OCI-LY7 (cell line): Measurements from ENCODE around the gene TMEM72. TPM values are rescaled to one million over a fixed set of nuclear protein-coding genes. Genes with fewer than 3 reads are reported as not detected.

Experiments used
- BruUV-seq: library from RNA; stranded (reverse); fragments of 400-500 nt; replicated peaks from 2 replicates; lab custom pipeline; 2021; lab: Mats Ljungman, UMichigan
- CTCF ChIA-PET: fragments of 300-600 bp; sonication (Branson Sonifier 250); formaldehyde crosslinking; loops from one replicate; lab custom pipeline; 2022; ENCODE audit warnings: antibody characterized with exemption; ENCODE audit not compliant: unreplicated experiment; lab: Charles Lee
- POLR2A ChIA-PET: fragments of 300-600 bp; sonication (Branson Sonifier 250); formaldehyde crosslinking; loops from one replicate; lab custom pipeline; 2022; ENCODE audit warnings: antibody characterized with exemption; lab: Charles Lee
- DNase-seq: peaks from one replicate; pipeline ENCODE4 v3.0.0-alpha.2; 2015; ENCODE audit warnings: low spot score
- H2AFZ ChIP-seq: fragments of 200-600 bp; sonication (generic), shearing (Covaris generic); 2 replicates; pipeline ENCODE4 v1.6.1; 2014; ENCODE audit warnings: mild to moderate bottlenecking, antibody characterized with exemption, low read length, moderate library complexity
- H3K27ac ChIP-seq: fragments of 200-600 bp; sonication (generic); 2 replicates; pipeline ENCODE4 v1.5.1; 2014; ENCODE audit warnings: mixed run types, low read depth, mild to moderate bottlenecking, moderate library complexity, low read length, inconsistent platforms; ENCODE audit not compliant: poor library complexity, severe bottlenecking
- H3K36me3 ChIP-seq: fragments of 200-600 bp; sonication (generic); 2 replicates; pipeline ENCODE4 v1.6.1; 2014; ENCODE audit warnings: mild to moderate bottlenecking, antibody characterized with exemption, low read length, moderate library complexity, mixed read lengths; ENCODE audit not compliant: insufficient read depth
- H3K4me1 ChIP-seq: fragments of 200-600 bp; sonication (generic); 2 replicates; pipeline ENCODE4 v1.5.1; 2014; ENCODE audit warnings: mild to moderate bottlenecking, low read length; ENCODE audit not compliant: insufficient read depth, poor library complexity, severe bottlenecking
- H3K4me2 ChIP-seq: fragments of 200-600 bp; sonication (generic); 2 replicates; pipeline ENCODE4 v1.6.1; 2014; ENCODE audit warnings: mild to moderate bottlenecking, low read length
- H3K4me3 ChIP-seq: fragments of 200-600 bp; sonication (generic); 2 replicates; pipeline ENCODE4 v1.5.1; 2014; ENCODE audit warnings: mild to moderate bottlenecking, low read depth, low read length; ENCODE audit not compliant: poor library complexity, severe bottlenecking
- H3K79me2 ChIP-seq: fragments of 200-600 bp; sonication (generic); 2 replicates; pipeline ENCODE4 v1.6.1; 2016; ENCODE audit warnings: low read depth, mild to moderate bottlenecking, low read length, moderate library complexity, mixed read lengths; ENCODE audit not compliant: insufficient read depth
- H3K9me2 ChIP-seq: fragments of 200-600 bp; sonication (generic); 2 replicates; pipeline ENCODE4 v1.6.1; 2016; ENCODE audit warnings: mild to moderate bottlenecking, low read length, mixed read lengths; ENCODE audit not compliant: insufficient read depth
- H3K9me3 ChIP-seq: fragments of 200-600 bp; sonication (generic); 2 replicates; pipeline ENCODE4 v1.6.1; 2014; ENCODE audit warnings: mild to moderate bottlenecking, mixed run types, low read length, mixed read lengths
- H4K20me1 ChIP-seq: fragments of 200-600 bp; sonication (generic); 2 replicates; pipeline ENCODE4 v1.6.1; 2014; ENCODE audit warnings: mild to moderate bottlenecking, antibody characterized with exemption, low read length, moderate library complexity, mixed read lengths; ENCODE audit not compliant: insufficient read depth
- EZH2phosphoT487 ChIP-seq: fragments of 200-600 bp; sonication (generic); IDR thresholded peaks from 2 replicates; pipeline ENCODE4 v1.6.1; 2018; ENCODE audit warnings: low read depth, borderline replicate concordance, mild to moderate bottlenecking, mixed run types, antibody characterized with exemption, low read length, moderate library complexity, mixed read lengths
- intact Hi-C: fragments of 100-400 bp; cut with micrococcal nuclease; formaldehyde crosslinking; loops from one replicate; pipeline ENCODE4 v1.10.0; 2022; ENCODE audit not compliant: unreplicated experiment
- total RNA-seq, 2 experiments: library from RNA; depleted of rRNA in 1 of 2; stranded (reverse); fragments of >200 nt in 1 of 2; shearing (Covaris generic) in 1 of 2; gene quantifications; 2 replicates each; pipeline ENCODE4 v1.2.3, GENCODE V29; 2014 to 2022
- TF ChIP-seq, protein P1 (sequence below): fragments of 200-600 bp; sonication (generic); conservative IDR thresholded peaks from 2 replicates; pipeline ENCODE4 v1.5.1; 2014; ENCODE audit warnings: mild to moderate bottlenecking, antibody characterized with exemption, low read length, moderate library complexity, mixed read lengths

The TMEM72 gene
- total RNA-seq, 2 experiments from 2014 or later, result not detected

DNA sequence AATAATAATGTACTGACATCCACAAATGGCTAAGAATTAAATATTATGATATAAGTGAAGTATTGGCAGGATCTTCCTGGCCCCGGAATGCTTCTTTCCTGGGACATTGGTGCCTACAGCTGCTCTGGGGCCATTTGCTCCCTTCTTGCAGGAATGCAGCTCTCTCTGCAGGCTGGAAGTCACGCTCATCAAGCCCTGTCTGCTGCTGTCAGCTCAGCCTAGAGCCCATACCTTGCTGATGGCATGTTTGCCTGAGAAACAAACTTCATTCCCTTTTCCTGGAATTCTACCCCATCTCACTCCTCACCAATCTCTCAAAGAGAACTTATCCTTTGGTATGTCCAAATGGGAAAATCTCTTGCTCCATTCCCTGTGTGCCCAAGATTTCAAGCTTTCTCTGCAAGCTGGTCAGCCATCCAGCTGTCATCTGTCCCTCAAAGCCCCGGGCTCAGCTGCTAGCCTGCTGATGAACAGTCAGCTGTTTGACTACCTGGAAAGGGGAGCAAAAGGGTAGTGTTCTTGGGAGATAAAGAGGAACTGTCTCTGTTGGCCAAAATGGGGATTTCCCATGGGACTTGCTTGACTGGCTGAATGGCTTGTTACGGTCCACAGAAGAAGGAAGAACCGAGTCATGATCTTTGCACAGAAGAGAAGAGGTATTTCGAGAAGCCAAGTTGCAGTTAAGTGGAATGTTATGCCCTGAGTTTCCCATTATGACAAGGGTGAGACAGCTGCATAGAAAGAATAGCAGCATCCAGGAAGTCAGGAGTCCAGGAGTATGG lies 36.4 kb downstream of the TMEM72 start:
- H2AFZ ChIP-seq, result no peak overlapping the region
- H3K79me2 ChIP-seq, result no peaks in the 10 kb centered on the region
- no peak overlapping the region for H3K4me3 ChIP-seq
- POLR2A ChIA-PET, result no interaction called here
- no TSS peak for BruUV-seq
- H3K9me3 ChIP-seq, result peaks cover 7% of the 10 kb centered on the region; the same call in 1 of the 2 replicates
- H3K4me1 ChIP-seq, result peaks cover 16% of the 10 kb centered on the region
- CTCF ChIA-PET, result interaction anchor here (0.6 kb wide), 2 partner anchors 67 to 196 kb away, joined by 3 read pairs; no protein-coding TSS in a partner anchor
- no peak for TF ChIP-seq EZH2phosphoT487
- TF ChIP-seq, protein P1, sequence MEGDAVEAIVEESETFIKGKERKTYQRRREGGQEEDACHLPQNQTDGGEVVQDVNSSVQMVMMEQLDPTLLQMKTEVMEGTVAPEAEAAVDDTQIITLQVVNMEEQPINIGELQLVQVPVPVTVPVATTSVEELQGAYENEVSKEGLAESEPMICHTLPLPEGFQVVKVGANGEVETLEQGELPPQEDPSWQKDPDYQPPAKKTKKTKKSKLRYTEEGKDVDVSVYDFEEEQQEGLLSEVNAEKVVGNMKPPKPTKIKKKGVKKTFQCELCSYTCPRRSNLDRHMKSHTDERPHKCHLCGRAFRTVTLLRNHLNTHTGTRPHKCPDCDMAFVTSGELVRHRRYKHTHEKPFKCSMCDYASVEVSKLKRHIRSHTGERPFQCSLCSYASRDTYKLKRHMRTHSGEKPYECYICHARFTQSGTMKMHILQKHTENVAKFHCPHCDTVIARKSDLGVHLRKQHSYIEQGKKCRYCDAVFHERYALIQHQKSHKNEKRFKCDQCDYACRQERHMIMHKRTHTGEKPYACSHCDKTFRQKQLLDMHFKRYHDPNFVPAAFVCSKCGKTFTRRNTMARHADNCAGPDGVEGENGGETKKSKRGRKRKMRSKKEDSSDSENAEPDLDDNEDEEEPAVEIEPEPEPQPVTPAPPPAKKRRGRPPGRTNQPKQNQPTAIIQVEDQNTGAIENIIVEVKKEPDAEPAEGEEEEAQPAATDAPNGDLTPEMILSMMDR, result no peak
- intact Hi-C loops, result no loop called here
- H4K20me1 ChIP-seq, result no peaks in the 10 kb centered on the region
- no peak overlapping the region for H3K27ac ChIP-seq
- DNase-seq, result no peak
- H3K4me2 ChIP-seq, result peak overlapping the region; percentile 40
- no peaks in the 10 kb centered on the region for H3K36me3 ChIP-seq
- no peaks in the 10 kb centered on the region for H3K9me2 ChIP-seq

DNA sequence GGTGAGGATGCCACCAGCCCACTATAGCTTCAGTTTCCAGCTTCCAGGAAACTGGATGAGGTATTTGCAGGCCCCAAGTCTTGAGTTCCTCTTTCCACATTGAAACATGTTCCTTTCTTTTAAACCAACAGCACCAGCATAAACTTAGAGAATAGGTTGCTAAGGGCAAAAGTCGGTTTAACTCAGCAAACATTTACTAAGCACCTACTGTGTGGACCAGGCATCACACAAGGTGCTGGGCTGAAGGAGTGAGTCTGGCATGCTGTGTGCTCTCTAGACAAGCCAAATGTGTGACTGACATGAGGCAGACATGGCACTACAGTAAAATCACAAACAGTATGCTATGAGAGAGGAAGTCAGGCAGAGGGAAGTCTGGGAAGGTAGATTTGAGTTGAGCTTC lies 37.5 kb downstream of the TMEM72 start:
- Histone ChIP-seq H3K79me2 (no peaks in the 10 kb centered on the region), H3K27ac (no peak overlapping the region), H3K9me3 (peaks cover 7% of the 10 kb centered on the region; the same call in 1 of the 2 replicates), H3K36me3 (no peaks in the 10 kb centered on the region), H3K4me2 (0 out of 2 replicates have a peak overlapping the region, but pooled peaks have one; percentile 40), H2AFZ (no peak overlapping the region), H3K4me1 (peaks cover 16% of the 10 kb centered on the region), H3K4me3 (no peak overlapping the region), H4K20me1 (no peaks in the 10 kb centered on the region), H3K9me2 (no peaks in the 10 kb centered on the region)
- ChIA-PET POLR2A (no interaction called here), CTCF (no interaction called here)
- BruUV-seq, result no TSS peak
- DNase-seq, result no peak
- intact Hi-C loops, result no loop called here
- TF ChIP-seq, protein P1, result no peak
- TF ChIP-seq EZH2phosphoT487, result no peak
